ENCODE data around the gene PRSS33. TPM values are rescaled to one million over a fixed set of nuclear protein-coding genes. Genes with fewer than 3 reads are reported as not detected.

The PRSS33 gene
- total and polyA plus RNA-seq, 2 of the 8 experiments (the other 6 are each of a cell fraction or from before 2014, with no cell fraction given): 0.09 TPM; not detected in 1

GRCh38 chr16:2819939-2820835 is 32.8 kb upstream of the PRSS33 start (continued):
- TF ChIP-seq CHD7 (IDR thresholded peaks at IDR 0.05; ENCODE audit: insufficient replicate concordance, low read length) (no peak), NANOG (IDR thresholded peaks at IDR 0.05; ENCODE audit: insufficient read depth, low read depth, low read length, poor library complexity, severe bottlenecking) (no peak), JUN (IDR thresholded peaks at IDR 0.05; ENCODE audit: low read depth, low read length) (no peak), POLR2A (IDR thresholded peaks at IDR 0.05; ENCODE audit: control extremely low read depth in 1 of 2, low read depth in 2 of 2, low read length in 2 of 2) (no peak), CBX8 (IDR thresholded peaks at IDR 0.05; ENCODE audit: borderline replicate concordance, low read depth, low read length) (no peak), SP1 (IDR thresholded peaks at IDR 0.05; ENCODE audit: low read depth, low read length) (no peak), EZH2 (IDR thresholded peaks at IDR 0.05; ENCODE audit: low read depth, low read length, severe bottlenecking) (no peak), POLR2AphosphoS5 (IDR thresholded peaks at IDR 0.05; ENCODE audit: low read depth, low read length) (no peak), SRF (IDR thresholded peaks at IDR 0.05; ENCODE audit: low read depth, low read length) (no peak), CBX5 (IDR thresholded peaks at IDR 0.05; ENCODE audit: low read depth, low read length) (no peak)
